BLaER1 (cell line): ENCODE data around the gene MYO10.
"Not testable (repeated sequence)": the region's sequence is repeated elsewhere in the genome, so short reads cannot be mapped to it uniquely, and the experiment has no call there.

Experiments used
- H3K27ac ChIP-seq: shearing (Covaris generic); formaldehyde crosslinking; 2 replicates; pipeline ENCODE4 v1.8.1; 2022
- H3K27me3 ChIP-seq: shearing (Covaris generic); formaldehyde crosslinking; 2 replicates; pipeline ENCODE4 v1.8.1; 2022
- H3K36me3 ChIP-seq: shearing (Covaris generic); formaldehyde crosslinking; 2 replicates; pipeline ENCODE4 v1.8.1; 2022
- H3K4me1 ChIP-seq: shearing (Covaris generic); formaldehyde crosslinking; 2 replicates; pipeline ENCODE4 v1.8.1; 2022
- H3K4me2 ChIP-seq: shearing (Covaris generic); formaldehyde crosslinking; 2 replicates; pipeline ENCODE4 v1.8.1; 2022
- H3K4me3 ChIP-seq: shearing (Covaris generic); formaldehyde crosslinking; 2 replicates; pipeline ENCODE4 v1.8.1; 2022
- H3K9ac ChIP-seq: shearing (Covaris generic); formaldehyde crosslinking; 2 replicates; pipeline ENCODE4 v1.8.1; 2022
- H3K9me3 ChIP-seq: shearing (Covaris generic); formaldehyde crosslinking; 2 replicates; pipeline ENCODE4 v1.8.1; 2022
- H4K20me1 ChIP-seq: shearing (Covaris generic); formaldehyde crosslinking; 2 replicates; pipeline ENCODE4 v1.8.1; 2022
- Cebpa-rat ChIP-seq: shearing (Covaris generic); IDR thresholded peaks from 2 replicates; pipeline ENCODE4 v1.8.1; 2022

The MYO10 gene

DNA sequence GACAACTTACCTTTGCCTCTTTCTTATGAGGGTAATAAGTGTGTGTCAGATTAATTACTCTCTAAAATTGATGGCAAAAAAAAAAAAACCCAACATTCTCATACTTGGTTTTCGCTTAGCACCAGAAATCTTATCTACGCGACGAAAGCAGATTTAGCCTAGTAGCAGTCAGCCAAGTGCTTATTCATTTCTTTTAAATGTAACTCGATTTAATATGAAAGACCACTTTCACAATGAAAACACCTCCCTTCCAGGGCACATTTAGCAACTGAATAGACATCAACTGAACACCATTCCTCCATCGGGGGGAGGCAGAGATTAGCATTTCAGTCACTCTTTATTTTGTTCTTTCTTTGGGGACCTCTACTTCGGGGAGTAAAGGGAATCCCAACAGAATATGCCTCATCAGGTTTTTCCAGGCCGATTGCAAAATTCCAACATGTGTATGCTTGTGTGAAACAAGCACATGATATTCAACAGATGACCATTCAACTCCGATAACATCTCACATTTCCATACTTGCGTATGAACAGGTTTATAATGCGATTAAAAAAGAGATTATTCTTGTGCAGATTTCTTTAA, 195.2 kb downstream of the MYO10 start:
- H4K20me1 ChIP-seq: no peaks in the 10 kb centered on the region
- H3K27ac ChIP-seq: no peak overlapping the region
- peaks cover 26% of the 10 kb centered on the region for H3K4me1 ChIP-seq
- no peaks in the 10 kb centered on the region for H3K36me3 ChIP-seq
- H3K9ac ChIP-seq: no peak overlapping the region
- no peak overlapping the region for H3K4me2 ChIP-seq
- H3K9me3 ChIP-seq: no peaks in the 10 kb centered on the region
- H3K27me3 ChIP-seq: no peaks in the 10 kb centered on the region
- no peak overlapping the region for H3K4me3 ChIP-seq
- TF ChIP-seq Cebpa-rat: no peak

DNA sequence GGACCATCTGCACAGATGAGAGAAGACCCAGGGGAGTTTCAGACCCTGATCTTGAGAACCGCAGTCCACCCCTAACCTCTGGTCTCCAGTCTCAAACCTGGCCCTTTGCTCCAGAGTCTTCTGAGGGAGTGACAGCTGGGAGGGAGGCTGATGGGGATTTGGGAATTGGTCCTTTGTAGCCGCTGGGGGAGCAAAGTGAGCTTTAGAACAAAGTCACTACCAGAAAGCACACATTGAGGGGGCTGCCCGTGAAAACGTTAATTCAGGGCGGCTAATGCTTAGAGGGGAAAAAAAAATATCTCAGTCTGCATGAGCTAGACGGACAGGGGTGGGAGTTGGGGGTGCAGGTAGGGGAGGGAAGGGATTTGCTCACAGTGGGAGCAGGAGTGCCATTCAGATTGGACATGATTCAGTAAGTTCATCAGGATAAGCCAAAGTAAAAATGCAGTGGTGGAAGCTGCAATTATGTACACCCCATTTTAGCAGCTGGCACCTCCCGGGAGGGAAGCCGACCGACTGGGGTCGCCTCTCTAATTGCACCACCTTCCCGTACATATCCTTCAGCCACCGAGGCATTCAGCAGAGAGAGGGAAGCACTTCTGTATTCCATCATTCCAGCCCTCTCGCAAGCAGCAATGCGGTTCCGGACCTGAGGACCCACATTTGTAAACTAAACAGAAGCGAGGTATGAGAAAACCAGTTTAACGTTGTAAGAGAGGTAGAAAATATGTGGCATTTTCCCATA, 195.8 kb downstream of the MYO10 start:
- Histone ChIP-seq H4K20me1 (no peaks in the 10 kb centered on the region), H3K27ac (no peak overlapping the region), H3K27me3 (no peaks in the 10 kb centered on the region), H3K9ac (no peak overlapping the region), H3K9me3 (no peaks in the 10 kb centered on the region), H3K4me2 (no peak overlapping the region), H3K4me1 (peaks cover 32% of the 10 kb centered on the region), H3K4me3 (no peak overlapping the region), H3K36me3 (no peaks in the 10 kb centered on the region)
- no peak for TF ChIP-seq Cebpa-rat

- H3K9ac ChIP-seq: not testable (repeated sequence)
- peak overlapping the region; percentile 50 for H3K4me2 ChIP-seq
Measured at GRCh38 chr5:16738393-16738792, 197.7 kb downstream of the MYO10 start.

GRCh38 chr5:16737620-16738364, 198.3 kb downstream of the MYO10 start:
- H3K36me3 ChIP-seq: no peaks in the 10 kb centered on the region
- no peak for TF ChIP-seq Cebpa-rat
- H3K9me3 ChIP-seq: no peaks in the 10 kb centered on the region
- no peaks in the 10 kb centered on the region for H4K20me1 ChIP-seq
- H3K4me2 ChIP-seq: peak overlapping the region; percentile 50
- no peak overlapping the region for H3K9ac ChIP-seq
- H3K27ac ChIP-seq: no peak overlapping the region
- no peak overlapping the region for H3K4me3 ChIP-seq
- no peaks in the 10 kb centered on the region for H3K27me3 ChIP-seq
- peaks cover 32% of the 10 kb centered on the region for H3K4me1 ChIP-seq

More at GRCh38 chr5:16738393-16738792, 197.7 kb downstream of the MYO10 start:
- not testable (repeated sequence) for H4K20me1 ChIP-seq, H3K4me3 ChIP-seq, H3K36me3 ChIP-seq, H3K27ac ChIP-seq, H3K9me3 ChIP-seq, H3K27me3 ChIP-seq
- peaks cover 32% of the 10 kb centered on the region for H3K4me1 ChIP-seq

- Histone ChIP-seq H3K27me3 (no peaks in the 10 kb centered on the region), H3K9me3 (no peaks in the 10 kb centered on the region), H3K36me3 (no peaks in the 10 kb centered on the region), H3K4me2 (peak overlapping the region; percentile 50), H3K4me3 (no peak overlapping the region), H3K4me1 (peaks cover 32% of the 10 kb centered on the region), H4K20me1 (no peaks in the 10 kb centered on the region), H3K9ac (no peak overlapping the region), H3K27ac (no peak overlapping the region)
- no peak for TF ChIP-seq Cebpa-rat
Measured at GRCh38 chr5:16737209-16737608, 198.9 kb downstream of the MYO10 start.

DNA sequence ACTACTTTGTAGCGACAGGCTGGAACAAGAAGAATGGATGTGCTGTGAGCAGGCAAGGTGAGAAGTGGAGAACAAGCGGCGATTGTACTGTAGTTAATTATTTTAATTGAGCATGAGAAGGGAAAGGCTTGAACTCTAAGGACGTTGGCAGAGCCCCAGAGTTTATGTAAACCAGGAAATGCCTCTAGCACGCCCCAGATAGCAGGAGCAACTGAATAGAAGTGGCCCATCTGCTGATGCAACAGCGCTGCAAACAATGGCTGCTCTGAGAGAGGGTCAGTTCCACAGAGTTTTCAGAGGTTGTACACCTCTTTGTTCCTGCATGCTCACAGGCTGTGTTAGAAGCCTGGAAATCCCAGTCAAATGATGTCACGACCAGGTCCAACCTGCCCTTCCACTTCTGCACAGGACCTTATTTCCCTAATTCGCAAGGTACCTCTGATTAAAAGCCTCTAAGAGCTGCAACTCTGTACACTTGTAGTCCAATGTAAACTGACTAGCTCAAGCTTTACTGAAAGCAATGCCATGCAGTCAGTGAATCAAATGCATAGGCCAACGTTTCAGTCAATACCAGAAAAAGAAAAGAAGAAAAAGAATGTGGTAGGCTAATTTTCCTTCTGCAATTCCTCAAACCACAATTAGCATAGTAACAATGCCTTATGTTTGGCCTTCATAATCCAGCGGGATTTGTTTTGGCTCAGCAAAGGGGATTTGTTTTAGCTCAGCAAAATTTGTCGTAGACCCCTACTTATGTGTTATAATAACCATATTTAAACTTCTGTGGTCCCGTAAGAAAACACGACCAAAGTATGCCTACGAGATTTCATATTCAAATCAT, 199.7 kb downstream of the MYO10 start:
- no peak overlapping the region for H3K4me3 ChIP-seq
- H3K9ac ChIP-seq: no peak overlapping the region
- no peaks in the 10 kb centered on the region for H4K20me1 ChIP-seq
- no peaks in the 10 kb centered on the region for H3K9me3 ChIP-seq
- H3K27ac ChIP-seq: no peak overlapping the region
- no peak for TF ChIP-seq Cebpa-rat
- H3K27me3 ChIP-seq: no peaks in the 10 kb centered on the region
- H3K4me1 ChIP-seq: peaks cover 32% of the 10 kb centered on the region
- peak overlapping the region; percentile 37 for H3K4me2 ChIP-seq
- no peaks in the 10 kb centered on the region for H3K36me3 ChIP-seq

DNA sequence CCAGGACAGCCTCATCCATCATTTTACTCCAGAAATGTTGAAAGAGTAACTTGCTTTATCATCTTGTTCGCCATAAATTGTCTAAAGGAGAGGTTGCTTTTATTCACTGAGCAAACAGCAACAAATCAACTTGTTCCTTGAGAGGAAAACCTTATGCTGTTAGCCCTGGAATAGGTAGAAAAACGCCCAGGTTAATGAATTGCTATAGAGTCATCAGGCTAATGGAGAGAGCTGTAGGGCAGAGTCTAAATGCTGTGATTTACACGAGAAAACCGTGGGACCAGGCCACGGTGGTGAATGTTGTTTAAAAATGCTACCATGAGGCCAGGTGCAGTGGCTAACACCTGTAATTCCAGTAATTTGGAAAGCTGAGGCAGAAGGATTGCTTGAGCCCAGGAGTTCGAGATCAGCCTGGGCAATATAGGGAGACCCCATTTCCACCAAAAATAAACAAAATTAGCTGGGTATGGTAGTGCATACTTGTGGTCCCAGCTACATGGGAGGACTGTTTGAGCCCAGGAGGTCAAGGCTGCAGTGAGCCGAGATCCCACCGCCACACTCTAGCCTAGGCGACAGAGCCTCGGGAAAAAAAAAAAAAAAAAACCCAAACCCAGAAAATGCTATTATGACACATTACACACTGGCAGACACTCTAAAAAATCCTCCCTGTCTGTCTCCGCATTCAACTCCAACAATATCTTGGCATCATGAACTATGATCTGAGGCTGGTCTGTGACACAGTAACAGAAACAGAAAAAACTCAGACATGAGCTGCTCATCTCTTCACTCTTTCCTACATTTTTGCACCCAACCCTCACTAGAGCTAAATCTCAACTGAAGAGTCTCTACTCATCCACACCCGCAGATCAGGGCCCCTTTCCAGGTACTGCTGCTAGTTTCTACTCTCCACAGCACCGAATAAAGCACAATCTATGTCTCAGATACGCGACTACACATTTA, 200.7 kb downstream of the MYO10 start:
- Histone ChIP-seq H3K4me3 (no peak overlapping the region), H3K9ac (no peak overlapping the region), H3K4me2 (peak overlapping the region; percentile 37), H3K4me1 (peaks cover 32% of the 10 kb centered on the region), H3K27me3 (no peaks in the 10 kb centered on the region), H3K27ac (no peak overlapping the region), H4K20me1 (no peaks in the 10 kb centered on the region), H3K36me3 (no peaks in the 10 kb centered on the region), H3K9me3 (no peaks in the 10 kb centered on the region)
- no peak for TF ChIP-seq Cebpa-rat

DNA sequence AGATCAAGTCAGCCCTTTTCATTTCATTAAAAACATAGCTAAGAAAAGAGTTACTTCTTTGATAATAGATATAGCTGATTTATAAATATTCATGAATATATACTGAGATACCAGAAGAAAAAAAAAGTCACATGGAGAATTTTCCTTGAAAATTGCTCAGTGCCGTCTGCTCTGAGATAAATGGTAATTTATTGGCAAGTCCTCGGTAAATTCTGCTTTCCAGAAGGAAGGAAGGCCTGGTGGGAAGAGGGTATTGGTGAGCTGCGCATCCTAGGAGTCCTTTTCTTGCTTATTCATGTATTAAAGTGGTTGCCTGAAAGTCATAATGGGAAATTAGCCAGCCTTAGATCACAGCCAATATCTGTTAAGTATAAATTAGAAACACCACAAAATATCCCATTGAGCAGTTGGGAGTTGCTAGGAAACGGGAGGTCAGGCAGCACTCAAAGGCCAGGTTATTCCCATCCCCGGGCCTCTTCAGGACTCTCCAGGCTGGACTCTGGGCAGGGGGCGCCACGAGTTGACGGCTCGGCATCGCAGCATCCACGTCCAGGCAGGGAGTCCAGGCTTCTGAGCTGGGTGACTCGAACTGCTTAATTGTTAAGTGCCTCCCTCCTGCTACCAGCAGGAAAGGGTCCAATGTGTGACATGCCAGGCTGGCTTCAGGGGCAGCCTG, 202.6 kb downstream of the MYO10 start:
- Histone ChIP-seq H4K20me1 (no peaks in the 10 kb centered on the region), H3K4me2 (no peak overlapping the region), H3K9ac (no peak overlapping the region), H3K36me3 (no peaks in the 10 kb centered on the region), H3K4me3 (no peak overlapping the region), H3K4me1 (peaks cover 36% of the 10 kb centered on the region), H3K9me3 (no peaks in the 10 kb centered on the region), H3K27ac (no peak overlapping the region), H3K27me3 (no peaks in the 10 kb centered on the region)
- no peak for TF ChIP-seq Cebpa-rat
